Ovary (tissue), 3 donors: ENCODE measurements around the gene BOK.

Experiments used
- EP300 ChIP-seq: sonication (generic); formaldehyde crosslinking; IDR thresholded peaks from one replicate; pipeline ENCODE4 v1.6.1; 2017; ENCODE audit warnings: antibody characterized with exemption
- POLR2A ChIP-seq: fragments of 450-650 bp; IDR thresholded peaks from one replicate; pipeline ENCODE4 v1.6.1; 2017; ENCODE audit warnings: antibody characterized with exemption, mild to moderate bottlenecking, moderate library complexity
- TF ChIP-seq, protein P1 (sequence below), 3 donors: fragments of 450-650 bp in 2 of 3; fragments of 200-600 bp in 1 of 3; IDR thresholded peaks; one replicate each; pipeline versions ENCODE4 v1.5.1 to v1.8.0; 2016 to 2022; ENCODE audit warnings: antibody characterized with exemption in 3 of 3, mild to moderate bottlenecking in 1 of 3
- donor health status: DM: no; HTN: no; CAD: no.

DNA sequence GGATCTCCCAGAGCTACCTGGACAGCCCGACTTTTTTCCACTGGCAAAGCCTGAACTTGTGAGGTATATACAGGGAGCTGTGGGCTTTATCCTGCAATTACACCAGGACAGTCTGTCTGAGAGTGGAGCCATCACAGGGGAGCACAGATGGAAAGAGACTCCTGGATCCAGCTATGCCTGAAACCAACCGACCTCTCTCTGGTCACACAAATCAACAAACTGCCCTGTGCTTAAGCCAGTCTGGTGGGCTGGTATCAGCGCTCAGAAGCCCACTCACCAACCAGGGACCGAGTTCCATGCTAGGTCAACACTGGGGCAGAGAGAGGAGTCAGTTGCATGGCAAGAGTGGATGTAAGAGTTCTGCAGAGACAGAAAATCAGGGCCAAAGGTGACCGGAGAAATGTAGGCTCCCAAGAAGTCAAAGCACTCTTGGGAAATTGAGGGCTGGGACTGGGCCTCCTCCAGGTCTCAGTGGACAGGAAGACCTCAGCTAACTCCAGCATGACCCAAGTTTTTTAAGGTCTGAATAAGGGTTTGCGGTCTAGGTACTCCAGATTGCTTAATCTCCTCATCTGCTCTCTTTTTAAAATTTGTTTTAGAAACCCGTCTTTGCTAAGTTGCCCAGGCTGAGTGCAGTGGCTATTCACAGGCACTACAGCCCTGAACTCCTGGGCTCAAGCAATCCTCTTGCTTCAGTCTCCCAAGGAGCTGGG is 3.8 kb upstream of the BOK start:
- TF ChIP-seq, protein P1, sequence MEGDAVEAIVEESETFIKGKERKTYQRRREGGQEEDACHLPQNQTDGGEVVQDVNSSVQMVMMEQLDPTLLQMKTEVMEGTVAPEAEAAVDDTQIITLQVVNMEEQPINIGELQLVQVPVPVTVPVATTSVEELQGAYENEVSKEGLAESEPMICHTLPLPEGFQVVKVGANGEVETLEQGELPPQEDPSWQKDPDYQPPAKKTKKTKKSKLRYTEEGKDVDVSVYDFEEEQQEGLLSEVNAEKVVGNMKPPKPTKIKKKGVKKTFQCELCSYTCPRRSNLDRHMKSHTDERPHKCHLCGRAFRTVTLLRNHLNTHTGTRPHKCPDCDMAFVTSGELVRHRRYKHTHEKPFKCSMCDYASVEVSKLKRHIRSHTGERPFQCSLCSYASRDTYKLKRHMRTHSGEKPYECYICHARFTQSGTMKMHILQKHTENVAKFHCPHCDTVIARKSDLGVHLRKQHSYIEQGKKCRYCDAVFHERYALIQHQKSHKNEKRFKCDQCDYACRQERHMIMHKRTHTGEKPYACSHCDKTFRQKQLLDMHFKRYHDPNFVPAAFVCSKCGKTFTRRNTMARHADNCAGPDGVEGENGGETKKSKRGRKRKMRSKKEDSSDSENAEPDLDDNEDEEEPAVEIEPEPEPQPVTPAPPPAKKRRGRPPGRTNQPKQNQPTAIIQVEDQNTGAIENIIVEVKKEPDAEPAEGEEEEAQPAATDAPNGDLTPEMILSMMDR (IDR thresholded peaks at IDR 0.05), result no peak
- no peak for TF ChIP-seq POLR2A
- TF ChIP-seq EP300, result no peak
